ENCODE measurements around the gene SLC16A6.

- TF ChIP-seq, protein P1, sequence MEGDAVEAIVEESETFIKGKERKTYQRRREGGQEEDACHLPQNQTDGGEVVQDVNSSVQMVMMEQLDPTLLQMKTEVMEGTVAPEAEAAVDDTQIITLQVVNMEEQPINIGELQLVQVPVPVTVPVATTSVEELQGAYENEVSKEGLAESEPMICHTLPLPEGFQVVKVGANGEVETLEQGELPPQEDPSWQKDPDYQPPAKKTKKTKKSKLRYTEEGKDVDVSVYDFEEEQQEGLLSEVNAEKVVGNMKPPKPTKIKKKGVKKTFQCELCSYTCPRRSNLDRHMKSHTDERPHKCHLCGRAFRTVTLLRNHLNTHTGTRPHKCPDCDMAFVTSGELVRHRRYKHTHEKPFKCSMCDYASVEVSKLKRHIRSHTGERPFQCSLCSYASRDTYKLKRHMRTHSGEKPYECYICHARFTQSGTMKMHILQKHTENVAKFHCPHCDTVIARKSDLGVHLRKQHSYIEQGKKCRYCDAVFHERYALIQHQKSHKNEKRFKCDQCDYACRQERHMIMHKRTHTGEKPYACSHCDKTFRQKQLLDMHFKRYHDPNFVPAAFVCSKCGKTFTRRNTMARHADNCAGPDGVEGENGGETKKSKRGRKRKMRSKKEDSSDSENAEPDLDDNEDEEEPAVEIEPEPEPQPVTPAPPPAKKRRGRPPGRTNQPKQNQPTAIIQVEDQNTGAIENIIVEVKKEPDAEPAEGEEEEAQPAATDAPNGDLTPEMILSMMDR (IDR thresholded peaks at IDR 0.05 in 8 of 11, conservative IDR thresholded peaks at IDR 0.05 in 3 of 11) = no peak
- no peak for TF ChIP-seq POLR2AphosphoS5 (IDR thresholded peaks at IDR 0.05)
- TF ChIP-seq POLR2A (IDR thresholded peaks at IDR 0.05) = no peak
Observed at GRCh38 chr17:68248891-68249290, 42.0 kb downstream of the SLC16A6 start.

Data from spleen (tissue), 7 donors.